Gastroesophageal sphincter (tissue), 3 donors: ENCODE measurements around the gene F5.

Experiments
- EP300 ChIP-seq: sonication (generic); formaldehyde crosslinking; IDR thresholded peaks from one replicate; pipeline ENCODE4 v1.6.1; 2017; ENCODE audit warnings: antibody characterized with exemption, mild to moderate bottlenecking
- POLR2A ChIP-seq, 2 donors: fragments of 450-650 bp; IDR thresholded peaks; one replicate each; pipeline ENCODE4 v1.6.1; 2017; ENCODE audit warnings: antibody characterized with exemption in 2 of 2, mild to moderate bottlenecking in 2 of 2, moderate library complexity in 1 of 2
- POLR2AphosphoS5 ChIP-seq: sonication (generic); formaldehyde crosslinking; IDR thresholded peaks from one replicate; pipeline ENCODE4 v1.6.1; 2017; ENCODE audit warnings: antibody characterized with exemption
- TF ChIP-seq, protein P1 (sequence below), 4 experiments: fragments of 200-600 bp in 2 of 4; fragments of 450-650 bp in 2 of 4; sonication (generic) in 1 of 4; IDR thresholded peaks; one replicate each; pipeline ENCODE4 v1.5.1; 2017 to 2019; ENCODE audit warnings: antibody characterized with exemption in 4 of 4, mild to moderate bottlenecking in 2 of 4, moderate library complexity in 2 of 4

- TF ChIP-seq, protein P1, sequence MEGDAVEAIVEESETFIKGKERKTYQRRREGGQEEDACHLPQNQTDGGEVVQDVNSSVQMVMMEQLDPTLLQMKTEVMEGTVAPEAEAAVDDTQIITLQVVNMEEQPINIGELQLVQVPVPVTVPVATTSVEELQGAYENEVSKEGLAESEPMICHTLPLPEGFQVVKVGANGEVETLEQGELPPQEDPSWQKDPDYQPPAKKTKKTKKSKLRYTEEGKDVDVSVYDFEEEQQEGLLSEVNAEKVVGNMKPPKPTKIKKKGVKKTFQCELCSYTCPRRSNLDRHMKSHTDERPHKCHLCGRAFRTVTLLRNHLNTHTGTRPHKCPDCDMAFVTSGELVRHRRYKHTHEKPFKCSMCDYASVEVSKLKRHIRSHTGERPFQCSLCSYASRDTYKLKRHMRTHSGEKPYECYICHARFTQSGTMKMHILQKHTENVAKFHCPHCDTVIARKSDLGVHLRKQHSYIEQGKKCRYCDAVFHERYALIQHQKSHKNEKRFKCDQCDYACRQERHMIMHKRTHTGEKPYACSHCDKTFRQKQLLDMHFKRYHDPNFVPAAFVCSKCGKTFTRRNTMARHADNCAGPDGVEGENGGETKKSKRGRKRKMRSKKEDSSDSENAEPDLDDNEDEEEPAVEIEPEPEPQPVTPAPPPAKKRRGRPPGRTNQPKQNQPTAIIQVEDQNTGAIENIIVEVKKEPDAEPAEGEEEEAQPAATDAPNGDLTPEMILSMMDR (IDR thresholded peaks at IDR 0.05) = no peak
- TF ChIP-seq EP300 (no peak), POLR2AphosphoS5 (no peak), POLR2A (IDR thresholded peaks at IDR 0.05) (no peak)
These were observed 58.6 kb downstream of the F5 start for GRCh38 chr1:169527451-169528214.
